HG03354 (cell line): ENCODE measurements around the gene THRB.

Experiments used
- ATAC-seq: cut with Tn5 transposase; IDR thresholded peaks from one replicate; pipeline ENCODE4 v1.9.1; 2021; ENCODE audit warnings: mild to moderate bottlenecking; ENCODE audit not compliant: unreplicated experiment, poor library complexity, severe bottlenecking

THRB gene

DNA sequence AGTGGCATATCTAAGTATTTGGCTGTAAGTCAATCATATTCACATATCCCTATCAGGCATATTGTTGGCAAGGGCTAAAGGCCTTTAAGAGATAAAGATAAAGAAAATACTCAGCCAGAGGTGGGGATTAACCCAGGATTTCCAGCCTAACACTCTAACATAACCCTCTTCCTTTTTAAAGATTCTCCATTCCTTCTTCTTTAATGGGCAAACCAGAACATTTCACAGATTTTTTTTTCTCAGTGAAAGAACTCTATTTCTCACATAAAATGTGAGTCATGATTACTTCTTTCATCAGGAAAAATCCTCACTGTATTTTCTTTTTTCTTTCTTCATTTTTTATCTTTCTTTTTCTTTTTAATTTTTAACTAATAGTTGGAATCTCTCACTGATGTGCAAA is 349.2 kb downstream of the THRB start:
- ATAC-seq: no peak

- ATAC-seq: no peak
Observed at GRCh38 chr3:24142127-24142526, 352.5 kb downstream of the THRB start.

- ATAC-seq: no peak
Observed at GRCh38 chr3:24141548-24141947, 353.1 kb downstream of the THRB start.

- ATAC-seq: no peak
Observed at GRCh38 chr3:24139463-24140412, 354.9 kb downstream of the THRB start.

DNA sequence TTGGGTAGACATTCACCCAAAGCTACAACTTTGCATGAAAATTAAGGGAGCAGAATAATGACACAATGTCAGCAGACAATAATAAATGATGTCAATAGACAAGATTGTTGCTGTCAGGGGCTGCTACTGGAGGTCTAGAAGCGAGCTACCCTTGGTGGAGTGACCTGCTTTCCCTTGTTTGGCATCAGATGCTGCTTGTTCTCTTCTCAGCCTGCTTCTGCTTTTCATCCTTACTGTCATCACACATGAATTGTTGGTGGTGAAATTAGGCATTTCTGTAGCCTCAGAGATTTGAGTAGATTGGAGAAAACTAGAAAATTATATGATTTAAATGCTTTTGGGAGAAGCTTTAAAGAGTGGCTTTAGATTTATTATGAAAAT is 355.8 kb downstream of the THRB start:
- no peak for ATAC-seq

DNA sequence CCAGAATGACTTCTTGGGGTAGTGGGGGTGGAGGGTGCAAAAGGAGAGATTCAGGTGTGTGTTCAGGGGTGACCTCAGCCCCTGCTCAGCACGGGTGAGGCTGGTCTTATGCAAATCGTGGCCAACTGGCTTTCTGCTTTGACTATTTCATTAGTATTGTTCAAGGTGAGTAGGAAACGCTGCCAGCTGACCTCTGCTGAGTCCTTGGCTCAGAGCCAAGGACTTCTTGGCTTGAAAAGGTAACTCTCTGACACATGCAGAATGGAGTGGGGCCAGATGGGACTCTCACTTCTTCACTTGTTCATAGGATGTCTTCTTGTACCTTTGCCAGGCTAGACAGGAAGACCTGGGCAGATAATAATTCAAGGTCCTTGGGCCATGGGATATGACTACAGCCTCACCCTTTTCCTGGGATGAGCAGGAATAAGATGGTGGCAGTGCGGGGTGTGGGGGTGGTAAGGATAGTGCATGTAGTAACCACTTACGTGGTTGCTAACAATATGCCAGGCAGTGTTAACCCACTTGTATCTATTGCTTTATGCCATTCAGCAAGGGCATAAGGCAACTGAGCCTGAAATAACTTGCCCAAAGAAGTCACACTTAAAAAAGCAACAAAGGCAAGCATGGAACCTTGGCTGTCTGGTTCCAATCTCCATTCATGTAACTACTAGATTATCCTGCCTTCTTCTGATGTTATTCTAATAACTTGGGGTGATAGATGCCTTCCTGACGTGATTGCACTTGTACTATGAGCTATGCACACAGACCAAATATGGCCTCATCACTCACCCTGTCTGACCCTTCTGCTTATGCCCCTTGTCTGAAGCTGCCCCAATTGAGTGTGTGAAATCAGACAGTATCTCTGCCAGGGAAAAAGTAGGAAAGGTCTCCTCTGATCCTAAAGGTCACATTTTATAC is 356.4 kb downstream of the THRB start:
- no peak for ATAC-seq

GRCh38 chr3:24137334-24137733 is 357.3 kb downstream of the THRB start:
- ATAC-seq: no peak

- ATAC-seq: no peak
Observed at GRCh38 chr3:24136624-24137310, 357.9 kb downstream of the THRB start.

- no peak for ATAC-seq
Observed at GRCh38 chr3:24135280-24135679, 359.4 kb downstream of the THRB start.

- no peak for ATAC-seq
Observed at GRCh38 chr3:24133942-24134341, 360.7 kb downstream of the THRB start.

GRCh38 chr3:24133436-24133835 is 361.2 kb downstream of the THRB start:
- no peak for ATAC-seq

DNA sequence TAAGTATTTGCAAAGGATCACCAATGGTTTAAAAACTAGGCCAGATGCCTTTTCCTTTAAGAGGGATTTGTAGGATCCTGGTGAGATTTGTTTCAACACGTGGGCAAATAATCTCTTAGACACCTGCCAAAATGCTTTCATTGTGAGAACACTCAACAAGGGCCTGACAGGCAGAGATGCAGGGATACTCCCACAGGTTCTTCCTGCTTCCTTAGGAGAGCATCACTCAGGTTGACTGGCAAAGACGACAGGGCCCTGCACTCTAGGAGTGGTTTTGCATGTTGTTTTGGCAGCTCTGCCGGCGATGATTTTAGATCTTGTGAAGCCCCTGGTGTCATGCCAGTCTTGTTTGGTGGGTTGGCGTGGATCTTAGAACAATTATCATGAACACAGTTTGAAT is 365.1 kb downstream of the THRB start:
- ATAC-seq: no peak

DNA sequence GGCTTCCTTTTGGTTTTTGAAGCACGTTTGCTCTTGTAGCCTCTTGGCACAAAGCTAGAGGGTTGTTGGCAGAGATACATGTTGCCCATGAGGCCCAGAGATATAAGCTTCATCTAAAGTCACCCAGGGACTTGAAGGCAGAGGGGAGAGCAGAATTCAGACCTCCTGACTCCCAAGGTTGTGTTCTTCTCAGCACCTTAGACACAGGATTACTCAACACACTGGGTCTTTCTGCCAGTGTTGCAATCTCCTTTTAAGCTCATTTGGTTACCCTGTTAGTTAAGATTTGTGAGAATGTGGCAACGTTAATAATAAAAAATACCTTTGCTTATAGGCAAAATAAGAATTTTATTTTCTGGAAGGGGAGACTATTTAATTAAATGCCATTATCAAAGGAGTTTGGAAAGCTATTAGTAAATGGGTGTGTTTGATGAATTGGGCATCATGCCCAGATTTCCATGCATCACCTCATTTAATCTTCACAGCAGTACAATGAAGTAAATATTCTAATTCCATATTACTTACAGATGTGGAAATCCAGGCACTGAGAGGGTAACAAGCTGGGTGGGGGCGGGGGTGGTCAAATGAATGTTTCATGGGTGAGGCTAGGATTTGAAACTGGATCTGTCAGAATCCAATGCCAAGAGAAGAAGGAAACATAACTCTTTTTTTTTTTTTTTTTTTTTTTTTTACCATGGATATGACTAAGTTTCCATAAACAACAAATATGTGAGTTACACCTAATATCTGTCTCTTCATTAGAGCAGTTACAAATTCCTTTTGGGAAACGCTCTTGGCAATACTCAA is 366.2 kb downstream of the THRB start:
- no peak for ATAC-seq

DNA sequence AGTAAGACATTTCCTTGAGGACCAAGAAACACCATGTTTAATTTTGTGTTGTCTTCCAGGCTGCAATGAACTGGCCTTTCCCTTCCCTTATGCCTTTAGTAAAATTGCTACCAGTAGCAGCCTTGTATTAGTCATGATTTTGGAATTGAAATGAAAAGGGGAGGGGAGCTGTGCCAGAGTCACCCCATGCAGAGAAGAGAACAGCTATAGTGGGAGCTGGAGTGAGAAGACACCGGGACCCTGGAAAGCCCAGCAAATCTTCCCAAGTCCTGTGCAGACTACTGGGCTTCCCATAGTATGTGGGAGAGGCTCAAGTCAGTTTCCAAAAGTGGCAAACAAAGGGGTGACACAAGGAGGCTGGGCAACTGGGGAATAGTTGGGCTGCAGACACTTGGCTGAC is 371.1 kb downstream of the THRB start:
- no peak for ATAC-seq

GRCh38 chr3:24120434-24120833 is 374.2 kb downstream of the THRB start:
- ATAC-seq: no peak

DNA sequence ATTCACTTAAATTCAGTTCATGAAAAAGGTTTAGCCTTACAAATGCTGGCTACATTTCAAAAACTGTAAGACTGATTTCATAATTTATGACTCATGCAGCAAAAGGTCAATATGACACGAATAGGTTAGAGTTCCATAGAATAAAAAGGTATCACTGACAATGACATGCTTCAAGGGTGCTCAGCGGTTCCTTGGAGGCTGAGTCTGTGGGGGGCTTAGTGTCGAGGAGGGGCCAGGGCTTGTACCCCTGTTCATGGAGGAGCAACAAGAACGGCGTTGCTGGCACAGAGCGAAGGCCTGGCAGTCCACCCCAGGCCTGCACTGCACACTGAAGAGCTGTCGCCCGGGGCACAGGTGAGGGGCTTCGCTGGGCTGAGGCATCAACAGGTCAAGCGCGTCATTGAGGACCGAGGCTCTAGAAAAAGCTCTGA is 375.3 kb downstream of the THRB start:
- ATAC-seq: no peak

DNA sequence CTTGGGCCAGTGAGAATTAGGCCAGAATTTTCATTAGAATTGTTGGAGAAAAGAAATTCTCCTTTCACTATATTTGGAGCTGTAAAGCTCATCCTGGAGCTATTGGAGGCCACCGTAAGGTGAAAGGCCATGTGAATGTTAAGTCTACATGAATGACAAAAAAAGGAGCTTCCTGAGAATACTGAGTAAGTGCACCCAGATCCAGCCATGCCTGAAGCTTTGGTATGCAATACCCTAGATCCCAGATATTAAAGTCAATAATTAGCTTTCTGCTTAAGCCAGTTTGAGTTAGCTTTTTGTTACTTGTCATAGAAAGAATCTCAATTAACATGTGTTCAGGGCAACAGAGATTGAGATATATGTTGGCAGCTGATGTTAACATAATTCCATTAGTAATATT is 377.1 kb downstream of the THRB start:
- no peak for ATAC-seq

- ATAC-seq: no peak
Observed at GRCh38 chr3:24111711-24112110, 382.9 kb downstream of the THRB start.

- no peak for ATAC-seq
Observed at GRCh38 chr3:24110051-24110450, 384.6 kb downstream of the THRB start.
